ENCODE measurements around the gene APC. TPM values are rescaled to one million over a fixed set of nuclear protein-coding genes. Genes with fewer than 3 reads are reported as not detected.

Gene APC
- total and polyA plus RNA-seq, 2 of the 8 experiments (the other 6 are each of a cell fraction or from before 2014, with no cell fraction given), result 6.8 to 41.9 TPM

- H3K23ac ChIP-seq (ENCODE audit: insufficient read length), result no peak overlapping the region
- no peak overlapping the region for H2BK20ac ChIP-seq (ENCODE audit: low read length)
- H2AFZ ChIP-seq (ENCODE audit: low read length), result no peak overlapping the region
- FAIRE-seq, result no peak
- no peaks in the 10 kb centered on the region for H3K79me1 ChIP-seq (ENCODE audit: low read depth, low read length)
- no peak overlapping the region for H4K8ac ChIP-seq (ENCODE audit: extremely low read depth, insufficient read depth, low read length)
- no peak overlapping the region for H4K91ac ChIP-seq (replicated peaks; ENCODE audit: insufficient read length, low read length)
- CTCF ChIA-PET (ENCODE audit: partially characterized antibody), result interaction anchor here (0.6 kb wide), 1 partner anchor 1741 kb away, joined by 3 read pairs; no protein-coding TSS in a partner anchor
- no peak overlapping the region for H3K56ac ChIP-seq (replicated peaks; ENCODE audit: insufficient read length, low read depth, low read length)
- peak overlapping the region; percentile 47 for H2BK120ac ChIP-seq (replicated peaks; ENCODE audit: low read depth, low read length)
- no peaks in the 10 kb centered on the region for H3K23me2 ChIP-seq (ENCODE audit: low read depth, low read length)
- peak overlapping the region; percentile 20 for H4K5ac ChIP-seq (ENCODE audit: insufficient read length, low read depth, low read length)
- H3K27ac ChIP-seq (ENCODE audit: low read depth, low read length), result no peak overlapping the region
- no peak overlapping the region for H3K18ac ChIP-seq (ENCODE audit: extremely low read depth, low read length)
- TF ChIP-seq SIN3A (conservative IDR thresholded peaks at IDR 0.05 in 1 of 2, IDR thresholded peaks at IDR 0.05 in 1 of 2; ENCODE audit: low read depth in 1 of 2, low read length in 2 of 2) (no peak), TEAD4 (IDR thresholded peaks at IDR 0.05; ENCODE audit: low read depth, low read length) (peak; percentile 12; the same call in 1 of the 2 replicates)
- no peaks in the 10 kb centered on the region for H3K27me3 ChIP-seq (replicated peaks in 1 of 4; ENCODE audit: control insufficient read depth in 3 of 4, extremely low read depth in 1 of 4, insufficient read depth in 3 of 4, low read length in 3 of 4)
- no peak for DNase-seq (ENCODE audit: low read depth in 1 of 2, low spot score in 2 of 2)
- H2AK5ac ChIP-seq (ENCODE audit: low read depth, low read length), result no peak overlapping the region
- H3K9me3 ChIP-seq (ENCODE audit: insufficient read depth in 2 of 2, low read depth in 1 of 2, low read length in 1 of 2), result no peaks in the 10 kb centered on the region
- no peak overlapping the region for H3K9ac ChIP-seq (replicated peaks in 1 of 4; ENCODE audit: extremely low read depth in 1 of 4, low read depth in 3 of 4, low read length in 3 of 4)
- peak overlapping the region; percentile 87; the same call in 1 of the 2 replicates for H2BK5ac ChIP-seq (ENCODE audit: low read depth, low read length)
- no peak overlapping the region for H2BK12ac ChIP-seq (ENCODE audit: low read depth, low read length)
- 0 out of 4 replicates have a peak overlapping the region, but pooled peaks of 1 of the 2 experiments have one; percentile 52 for H3K4me2 ChIP-seq (ENCODE audit: insufficient read depth in 1 of 2, low read depth in 2 of 2, low read length in 2 of 2)
- H4K20me1 ChIP-seq (replicated peaks in 1 of 2; ENCODE audit: control insufficient read depth in 1 of 2, insufficient read depth in 2 of 2, low read length in 2 of 2), result no peaks in the 10 kb centered on the region
- no peak overlapping the region; a peak in 1 of 8 replicates for H3K4me3 ChIP-seq (ENCODE audit: extremely low read depth in 1 of 4, insufficient read depth in 2 of 4, low read depth in 3 of 4, low read length in 4 of 4)
- H3K4ac ChIP-seq (replicated peaks; ENCODE audit: insufficient read length, low read depth, low read length), result no peak overlapping the region
- WGBS, 2 experiments (ENCODE audit: extremely low coverage in 1 of 2, insufficient coverage in 1 of 2, insufficient read length in 1 of 2, insufficient replicate concordance in 2 of 2, low coverage in 1 of 2, low lambda C conversion rate in 2 of 2, missing lambda C conversion rate in 1 of 2), result 50% methylated on average over 3 of the region's 3 CpGs; no CpG with 5 or more reads in 1 of the 2 experiments
- H2BK15ac ChIP-seq (ENCODE audit: low read length), result no peak overlapping the region
- H3K79me2 ChIP-seq (ENCODE audit: control insufficient read depth in 1 of 2, insufficient read depth in 2 of 2, low read length in 2 of 2), result no peaks in the 10 kb centered on the region
- peaks cover 0 to 8% (median under 1%) of the 10 kb centered on the region in 4 experiments; a peak in 3 of 8 replicates for H3K36me3 ChIP-seq (ENCODE audit: control insufficient read depth in 2 of 4, insufficient read depth in 4 of 4, low read length in 3 of 4)
- POLR2A ChIA-PET (ENCODE audit: partially characterized antibody), result interaction anchor here (1.0 kb wide), 1 partner anchor 85 kb away, joined by 6 read pairs; no protein-coding TSS in a partner anchor
- H3K4me1 ChIP-seq (replicated peaks in 1 of 4; ENCODE audit: control insufficient read depth in 3 of 4, insufficient read depth in 4 of 4, low read length in 3 of 4), result peaks cover 2 to 16% (median 11%) of the 10 kb centered on the region in 4 experiments; a peak in 5 of 7 replicates
- H3K14ac ChIP-seq (ENCODE audit: insufficient read length), result no peak overlapping the region
Observed at GRCh38 chr5:112795342-112795741, 57.7 kb downstream of the APC start.
